Activated CD4-positive, alpha-beta T cell treated with anti-CD3 and anti-CD28 coated beads for 24 hours (primary cell): ENCODE measurements around the gene NAE1.
"Not testable (repeated sequence)": the region's sequence is repeated elsewhere in the genome, so short reads cannot be mapped to it uniquely, and the experiment has no call there.

Source experiments
- DNase-seq, 2 donors: peaks; one replicate each; pipeline ENCODE4 v3.0.0-alpha.2; 2020; ENCODE audit warnings: low read depth in 2 of 2

Gene NAE1

GRCh38 chr16:66802159-66802558, 28.6 kb downstream of the NAE1 start:
- DNase-seq, result no peak

- no peak for DNase-seq
These were observed 29.3 kb downstream of the NAE1 start, which contains the start of gene TERB1 for GRCh38 chr16:66801320-66802105. Gene TERB1, minus strand, starts transcription at chr16:66801584. Its CDS starts 4,786 bp downstream, at chr16:66796798.

- no peak for DNase-seq
These were observed 29.9 kb downstream of the NAE1 start for GRCh38 chr16:66800856-66801255.

- no peak for DNase-seq
These were observed 32.6 kb downstream of the NAE1 start for GRCh38 chr16:66798161-66798560.

- DNase-seq, result not testable (repeated sequence)
These were observed 36.8 kb downstream of the NAE1 start for GRCh38 chr16:66793984-66794383.

GRCh38 chr16:66790130-66790733, 40.5 kb downstream of the NAE1 start:
- DNase-seq, result no peak

GRCh38 chr16:66787427-66787826, 43.3 kb downstream of the NAE1 start:
- DNase-seq, result no peak

- DNase-seq, result no peak
These were observed 44.2 kb downstream of the NAE1 start for GRCh38 chr16:66786551-66786950.

GRCh38 chr16:66776457-66776856, 54.3 kb downstream of the NAE1 start:
- no peak for DNase-seq

- no peak for DNase-seq
These were observed 55.8 kb downstream of the NAE1 start for GRCh38 chr16:66774981-66775380.

GRCh38 chr16:66758086-66758485, 72.7 kb downstream of the NAE1 start:
- DNase-seq, result no peak

- DNase-seq, result no peak
These were observed 76.0 kb downstream of the NAE1 start for GRCh38 chr16:66754819-66755218.

- no peak for DNase-seq
These were observed 76.6 kb downstream of the NAE1 start for GRCh38 chr16:66754211-66754610.

GRCh38 chr16:66752958-66753357, 77.8 kb downstream of the NAE1 start:
- no peak for DNase-seq
